HepG2 (cell line): ENCODE data around the gene HOXA10. TPM values are rescaled to one million over a fixed set of nuclear protein-coding genes. Genes with fewer than 3 reads are reported as not detected.

Source experiments
- DMAP1 ChIP-seq: IDR thresholded peaks from 2 replicates; pipeline ENCODE4 v1.6.1; 2016
- MTF2 ChIP-seq: sonication (generic); formaldehyde crosslinking; IDR thresholded peaks from 2 replicates; pipeline ENCODE4 v1.5.0; 2020; ENCODE audit warnings: missing genetic modification reagents, borderline replicate concordance
- NCOR1 ChIP-seq: fragments of 200-600 bp; sonication (generic); IDR thresholded peaks from 2 replicates; pipeline ENCODE4 v1.7.0; 2017; ENCODE audit warnings: antibody characterized with exemption, low read length, borderline replicate concordance
- NPAS2 ChIP-seq: sonication (generic); formaldehyde crosslinking; IDR thresholded peaks from 2 replicates; pipeline ENCODE4 v1.8.0; 2022; ENCODE audit warnings: mild to moderate bottlenecking, missing genetic modification reagents, borderline replicate concordance
- TOE1 ChIP-seq: sonication (generic); formaldehyde crosslinking; IDR thresholded peaks from 2 replicates; pipeline ENCODE4 v1.4.0; 2020; ENCODE audit warnings: mild to moderate bottlenecking, missing genetic modification reagents
- ZNF326 ChIP-seq: sonication (generic); formaldehyde crosslinking; IDR thresholded peaks from 2 replicates; pipeline ENCODE4 v1.4.0; 2020; ENCODE audit warnings: missing genetic modification reagents, borderline replicate concordance
- ZNF33B ChIP-seq: sonication (generic); formaldehyde crosslinking; IDR thresholded peaks from 2 replicates; pipeline ENCODE4 v1.5.1; 2020; ENCODE audit warnings: mild to moderate bottlenecking, missing genetic modification reagents
- ZNF747 ChIP-seq: sonication (generic); formaldehyde crosslinking; IDR thresholded peaks from 2 replicates; pipeline ENCODE4 v1.8.1; 2023; ENCODE audit warnings: missing genetic modification reagents, mild to moderate bottlenecking, borderline replicate concordance
- polyA plus RNA-seq, 8 experiments: library from polyadenylated mRNA; depleted of rRNA in 3 of 8; stranded (reverse) in 7 of 8; unstranded in 1 of 8; fragments of >200 nt; fragmentation: Illumina TruSeq in 4 of 8; extraction: Trizol in 4 of 8; gene quantifications; 2 replicates each; pipeline versions ENCODE4 v1.2.1 to v1.2.3, GENCODE V29; 2011 to 2016; ENCODE audit warnings: low read depth in 4 of 8, missing spikeins in 1 of 8, mixed read lengths in 1 of 8; ENCODE audit not compliant: insufficient read depth in 1 of 8
- total RNA-seq, 5 experiments: library from RNA; depleted of rRNA; stranded (reverse); fragments of >200 nt; fragmentation: Illumina TruSeq; extraction: Trizol; gene quantifications; 2 replicates each; pipeline ENCODE4 v1.2.3, GENCODE V29; 2016; ENCODE audit warnings: low read depth in 1 of 5
- TF ChIP-seq, protein P1 (sequence below): sonication (generic); formaldehyde crosslinking; IDR thresholded peaks from 2 replicates; pipeline ENCODE4 v1.5.0; 2020; ENCODE audit warnings: mild to moderate bottlenecking, missing genetic modification reagents
- TF ChIP-seq, protein P2 (sequence below): sonication (generic); formaldehyde crosslinking; IDR thresholded peaks from 2 replicates; pipeline ENCODE4 v1.4.0; 2020; ENCODE audit warnings: mild to moderate bottlenecking, missing genetic modification reagents
- TF ChIP-seq, protein P3 (sequence below): sonication (generic); formaldehyde crosslinking; IDR thresholded peaks from 2 replicates; pipeline ENCODE4 v1.8.0; 2022; ENCODE audit warnings: mild to moderate bottlenecking, missing genetic modification reagents
- TF ChIP-seq, protein P4 (sequence below): sonication (generic); formaldehyde crosslinking; IDR thresholded peaks from 2 replicates; pipeline ENCODE4 v1.5.0; 2020; ENCODE audit warnings: mild to moderate bottlenecking, missing genetic modification reagents
- TF ChIP-seq, protein P5 (sequence below), 2 experiments: sonication (generic) in 1 of 2; formaldehyde crosslinking in 1 of 2; IDR thresholded peaks; 2 replicates each; pipeline versions ENCODE4 v1.6.1 to v1.9.0; 2014 to 2022; ENCODE audit warnings: antibody characterized with exemption in 1 of 2, borderline replicate concordance in 1 of 2, inconsistent platforms in 1 of 2, low read depth in 1 of 2, missing genetic modification reagents in 1 of 2

HOXA10 gene
- total and polyA plus RNA-seq, 2 of the 13 experiments (the other 11 are each of a cell fraction or from before 2014, with no cell fraction given) = not detected

DNA sequence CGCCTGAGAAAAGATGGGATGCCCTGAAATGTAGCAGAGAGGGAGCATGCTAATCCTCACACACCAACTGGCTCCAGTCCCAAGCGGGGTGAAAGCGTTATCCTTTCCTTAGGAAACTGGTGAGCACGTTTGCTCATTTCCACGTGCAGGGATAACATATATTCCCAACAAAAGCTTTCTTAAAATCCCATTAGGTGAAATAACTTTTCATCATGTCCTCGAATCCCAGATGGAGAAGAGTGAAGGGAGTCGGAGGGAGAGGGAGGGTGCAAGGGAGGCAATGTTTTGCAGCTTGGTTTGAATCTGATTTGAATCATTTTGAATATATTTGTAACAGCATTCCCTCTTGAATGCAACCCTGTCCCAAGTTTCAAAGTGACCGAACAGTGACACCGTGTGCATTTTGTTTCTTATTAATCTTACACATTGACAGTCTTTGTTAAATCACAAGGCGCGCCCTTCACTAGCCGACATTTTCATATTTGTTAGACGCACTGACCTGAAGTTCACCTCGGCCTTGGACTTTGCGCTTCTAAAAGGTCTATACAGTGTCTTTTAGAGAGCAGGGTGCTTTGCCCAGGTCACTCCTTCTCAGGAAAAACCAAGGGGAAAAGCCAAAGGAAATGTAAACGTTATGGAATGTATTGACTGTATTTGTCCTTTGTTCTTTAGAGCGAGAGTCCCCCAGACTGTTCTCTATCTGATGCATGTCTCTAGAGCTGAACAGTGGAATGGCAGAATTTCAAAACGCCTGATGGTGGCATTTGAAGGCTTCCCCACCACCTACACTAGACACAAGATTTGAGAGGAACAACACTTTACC is 40.5 kb downstream of the HOXA10 start (continued):
- TF ChIP-seq, protein P1, sequence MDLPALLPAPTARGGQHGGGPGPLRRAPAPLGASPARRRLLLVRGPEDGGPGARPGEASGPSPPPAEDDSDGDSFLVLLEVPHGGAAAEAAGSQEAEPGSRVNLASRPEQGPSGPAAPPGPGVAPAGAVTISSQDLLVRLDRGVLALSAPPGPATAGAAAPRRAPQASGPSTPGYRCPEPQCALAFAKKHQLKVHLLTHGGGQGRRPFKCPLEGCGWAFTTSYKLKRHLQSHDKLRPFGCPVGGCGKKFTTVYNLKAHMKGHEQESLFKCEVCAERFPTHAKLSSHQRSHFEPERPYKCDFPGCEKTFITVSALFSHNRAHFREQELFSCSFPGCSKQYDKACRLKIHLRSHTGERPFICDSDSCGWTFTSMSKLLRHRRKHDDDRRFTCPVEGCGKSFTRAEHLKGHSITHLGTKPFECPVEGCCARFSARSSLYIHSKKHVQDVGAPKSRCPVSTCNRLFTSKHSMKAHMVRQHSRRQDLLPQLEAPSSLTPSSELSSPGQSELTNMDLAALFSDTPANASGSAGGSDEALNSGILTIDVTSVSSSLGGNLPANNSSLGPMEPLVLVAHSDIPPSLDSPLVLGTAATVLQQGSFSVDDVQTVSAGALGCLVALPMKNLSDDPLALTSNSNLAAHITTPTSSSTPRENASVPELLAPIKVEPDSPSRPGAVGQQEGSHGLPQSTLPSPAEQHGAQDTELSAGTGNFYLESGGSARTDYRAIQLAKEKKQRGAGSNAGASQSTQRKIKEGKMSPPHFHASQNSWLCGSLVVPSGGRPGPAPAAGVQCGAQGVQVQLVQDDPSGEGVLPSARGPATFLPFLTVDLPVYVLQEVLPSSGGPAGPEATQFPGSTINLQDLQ (CRISPR knock-in tag) = no peak
- TF ChIP-seq, protein P2, sequence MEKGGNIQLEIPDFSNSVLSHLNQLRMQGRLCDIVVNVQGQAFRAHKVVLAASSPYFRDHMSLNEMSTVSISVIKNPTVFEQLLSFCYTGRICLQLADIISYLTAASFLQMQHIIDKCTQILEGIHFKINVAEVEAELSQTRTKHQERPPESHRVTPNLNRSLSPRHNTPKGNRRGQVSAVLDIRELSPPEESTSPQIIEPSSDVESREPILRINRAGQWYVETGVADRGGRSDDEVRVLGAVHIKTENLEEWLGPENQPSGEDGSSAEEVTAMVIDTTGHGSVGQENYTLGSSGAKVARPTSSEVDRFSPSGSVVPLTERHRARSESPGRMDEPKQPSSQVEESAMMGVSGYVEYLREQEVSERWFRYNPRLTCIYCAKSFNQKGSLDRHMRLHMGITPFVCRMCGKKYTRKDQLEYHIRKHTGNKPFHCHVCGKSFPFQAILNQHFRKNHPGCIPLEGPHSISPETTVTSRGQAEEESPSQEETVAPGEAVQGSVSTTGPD (CRISPR knock-in tag) = no peak
- TF ChIP-seq, protein P3, sequence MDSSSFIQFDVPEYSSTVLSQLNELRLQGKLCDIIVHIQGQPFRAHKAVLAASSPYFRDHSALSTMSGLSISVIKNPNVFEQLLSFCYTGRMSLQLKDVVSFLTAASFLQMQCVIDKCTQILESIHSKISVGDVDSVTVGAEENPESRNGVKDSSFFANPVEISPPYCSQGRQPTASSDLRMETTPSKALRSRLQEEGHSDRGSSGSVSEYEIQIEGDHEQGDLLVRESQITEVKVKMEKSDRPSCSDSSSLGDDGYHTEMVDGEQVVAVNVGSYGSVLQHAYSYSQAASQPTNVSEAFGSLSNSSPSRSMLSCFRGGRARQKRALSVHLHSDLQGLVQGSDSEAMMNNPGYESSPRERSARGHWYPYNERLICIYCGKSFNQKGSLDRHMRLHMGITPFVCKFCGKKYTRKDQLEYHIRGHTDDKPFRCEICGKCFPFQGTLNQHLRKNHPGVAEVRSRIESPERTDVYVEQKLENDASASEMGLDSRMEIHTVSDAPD (CRISPR knock-in tag) = no peak
- TF ChIP-seq, protein P4, sequence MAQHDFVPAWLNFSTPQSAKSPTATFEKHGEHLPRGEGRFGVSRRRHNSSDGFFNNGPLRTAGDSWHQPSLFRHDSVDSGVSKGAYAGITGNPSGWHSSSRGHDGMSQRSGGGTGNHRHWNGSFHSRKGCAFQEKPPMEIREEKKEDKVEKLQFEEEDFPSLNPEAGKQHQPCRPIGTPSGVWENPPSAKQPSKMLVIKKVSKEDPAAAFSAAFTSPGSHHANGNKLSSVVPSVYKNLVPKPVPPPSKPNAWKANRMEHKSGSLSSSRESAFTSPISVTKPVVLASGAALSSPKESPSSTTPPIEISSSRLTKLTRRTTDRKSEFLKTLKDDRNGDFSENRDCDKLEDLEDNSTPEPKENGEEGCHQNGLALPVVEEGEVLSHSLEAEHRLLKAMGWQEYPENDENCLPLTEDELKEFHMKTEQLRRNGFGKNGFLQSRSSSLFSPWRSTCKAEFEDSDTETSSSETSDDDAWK (CRISPR knock-in tag) = no peak
- TF ChIP-seq DMAP1 (CRISPR knock-in tag) = peak; percentile 52; the same call in 1 of the 2 replicates
- TF ChIP-seq ZNF33B (CRISPR knock-in tag) = no peak
- peak; percentile 95 for TF ChIP-seq NCOR1
- TF ChIP-seq ZNF747 (CRISPR knock-in tag) = no peak
- TF ChIP-seq ZNF326 (CRISPR knock-in tag) = no peak
- no peak for TF ChIP-seq MTF2
- TF ChIP-seq TOE1 (CRISPR knock-in tag) = no peak
- TF ChIP-seq, protein P5, sequence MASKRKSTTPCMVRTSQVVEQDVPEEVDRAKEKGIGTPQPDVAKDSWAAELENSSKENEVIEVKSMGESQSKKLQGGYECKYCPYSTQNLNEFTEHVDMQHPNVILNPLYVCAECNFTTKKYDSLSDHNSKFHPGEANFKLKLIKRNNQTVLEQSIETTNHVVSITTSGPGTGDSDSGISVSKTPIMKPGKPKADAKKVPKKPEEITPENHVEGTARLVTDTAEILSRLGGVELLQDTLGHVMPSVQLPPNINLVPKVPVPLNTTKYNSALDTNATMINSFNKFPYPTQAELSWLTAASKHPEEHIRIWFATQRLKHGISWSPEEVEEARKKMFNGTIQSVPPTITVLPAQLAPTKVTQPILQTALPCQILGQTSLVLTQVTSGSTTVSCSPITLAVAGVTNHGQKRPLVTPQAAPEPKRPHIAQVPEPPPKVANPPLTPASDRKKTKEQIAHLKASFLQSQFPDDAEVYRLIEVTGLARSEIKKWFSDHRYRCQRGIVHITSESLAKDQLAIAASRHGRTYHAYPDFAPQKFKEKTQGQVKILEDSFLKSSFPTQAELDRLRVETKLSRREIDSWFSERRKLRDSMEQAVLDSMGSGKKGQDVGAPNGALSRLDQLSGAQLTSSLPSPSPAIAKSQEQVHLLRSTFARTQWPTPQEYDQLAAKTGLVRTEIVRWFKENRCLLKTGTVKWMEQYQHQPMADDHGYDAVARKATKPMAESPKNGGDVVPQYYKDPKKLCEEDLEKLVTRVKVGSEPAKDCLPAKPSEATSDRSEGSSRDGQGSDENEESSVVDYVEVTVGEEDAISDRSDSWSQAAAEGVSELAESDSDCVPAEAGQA (IDR thresholded peaks at IDR 0.05; ENCODE audit: low read depth) = no peak
- TF ChIP-seq, protein P5 (CRISPR knock-in tag; IDR thresholded peaks at IDR 0.05; ENCODE audit: borderline replicate concordance) = no peak
- no peak for TF ChIP-seq NPAS2 (CRISPR knock-in tag)
